Rectal smooth muscle tissue (tissue), 1 donor: Measurements from ENCODE around the gene SLC15A4.
"Not testable (repeated sequence)": the region's sequence is repeated elsewhere in the genome, so short reads cannot be mapped to it uniquely, and the experiment has no call there.

Experiments used
- H3K27ac ChIP-seq: one replicate; pipeline ENCODE4 v1.7.0; 2013; ENCODE audit warnings: low read depth, low read length, inconsistent platforms
- H3K27me3 ChIP-seq: one replicate; pipeline ENCODE4 v1.7.0; 2013; ENCODE audit warnings: low read length; ENCODE audit not compliant: control insufficient read depth, insufficient read depth
- H3K36me3 ChIP-seq: one replicate; pipeline ENCODE4 v1.7.0; 2013; ENCODE audit warnings: low read length; ENCODE audit not compliant: control insufficient read depth, insufficient read depth
- H3K4me1 ChIP-seq: one replicate; pipeline ENCODE4 v1.7.0; 2013; ENCODE audit warnings: low read length; ENCODE audit not compliant: control insufficient read depth, insufficient read depth
- H3K4me3 ChIP-seq: one replicate; pipeline ENCODE4 v1.7.0; 2013; ENCODE audit warnings: low read length
- H3K9ac ChIP-seq: one replicate; pipeline ENCODE4 v1.7.0; 2013; ENCODE audit warnings: low read length

Gene SLC15A4

DNA sequence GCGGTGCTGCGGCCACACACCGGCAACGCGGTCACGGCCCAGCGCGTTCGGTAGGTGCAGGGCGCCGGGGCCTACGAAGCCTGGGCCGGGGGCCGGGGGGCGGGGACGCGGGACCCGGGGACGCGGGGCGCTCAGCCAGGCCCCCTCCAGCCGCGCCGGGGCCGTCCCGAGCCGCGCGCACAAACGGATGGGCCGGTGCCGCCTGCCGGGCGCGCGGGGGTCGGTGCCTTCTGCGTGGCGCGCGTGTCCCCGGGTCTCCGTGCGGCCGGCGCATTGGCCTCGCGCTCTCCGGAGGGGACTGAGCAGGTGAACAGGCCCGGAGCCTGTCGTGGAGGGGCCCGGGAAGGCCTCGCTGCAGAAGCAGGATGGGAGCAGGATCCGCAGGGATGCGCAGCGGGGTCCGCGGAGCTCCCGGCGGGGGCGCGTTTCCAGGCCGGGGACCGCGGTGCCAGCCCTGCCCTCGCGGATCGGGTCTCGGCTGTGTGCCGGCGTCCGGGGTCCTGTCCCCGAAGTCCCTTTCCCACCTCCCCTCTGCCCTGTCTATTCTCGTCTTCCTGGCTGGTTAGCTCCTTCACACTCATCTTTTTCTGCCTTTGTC is 29.9 kb upstream of the SLC15A4 start:
- H3K4me1 ChIP-seq: no peaks in the 10 kb centered on the region
- no peak overlapping the region for H3K9ac ChIP-seq
- H3K27ac ChIP-seq: no peak overlapping the region
- peaks cover 3% of the 10 kb centered on the region for H3K27me3 ChIP-seq
- no peak overlapping the region for H3K4me3 ChIP-seq
- no peaks in the 10 kb centered on the region for H3K36me3 ChIP-seq

DNA sequence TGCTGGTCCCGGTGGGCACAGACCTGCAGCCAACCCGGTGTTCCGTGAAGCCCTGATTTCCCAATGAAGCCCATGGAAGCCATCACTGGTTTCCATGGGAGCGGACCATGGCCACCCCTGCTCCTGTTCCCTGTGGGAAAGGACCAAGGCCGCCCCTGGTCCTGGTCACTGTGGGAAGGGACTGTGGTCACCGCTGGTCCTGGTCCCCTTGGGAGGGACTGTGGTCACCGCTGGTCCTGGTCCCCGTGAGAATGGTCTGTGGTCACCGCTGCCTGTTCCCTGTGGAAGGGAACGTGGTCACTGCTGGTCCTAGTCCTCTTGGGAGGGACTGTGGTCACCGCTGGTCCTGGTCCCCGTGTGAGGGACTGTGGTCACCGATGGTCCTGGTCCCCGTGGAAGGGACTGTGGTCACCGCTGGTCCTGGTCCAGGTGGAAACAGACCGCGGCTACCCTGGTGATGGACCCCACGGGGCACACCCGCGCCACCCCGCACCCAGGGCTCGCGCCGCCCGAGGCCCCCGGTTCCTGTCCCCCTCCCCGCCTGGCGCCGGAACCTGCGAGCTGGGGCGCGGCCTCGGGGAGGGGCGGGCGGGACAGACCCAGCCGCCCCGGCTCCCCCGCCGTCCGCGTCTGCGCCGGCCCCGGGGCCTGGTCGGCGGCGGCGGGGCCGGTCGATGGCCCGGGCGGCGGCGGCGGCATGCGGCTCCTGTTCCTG is 29.3 kb upstream of the SLC15A4 start, which contains the start of gene GLT1D1:
Gene GLT1D1 (plus strand): TSS at position 594 of the 715 bp plus-strand sequence. CDS start 104 bp downstream, at position 698.
- no peak within 1 kb of the TSS for H3K9ac ChIP-seq
- no peak within 1 kb of the TSS for H3K27ac ChIP-seq
- H3K4me1 ChIP-seq: no peaks in the 10 kb centered on the region
- no peaks in the 10 kb centered on the region for H3K36me3 ChIP-seq
- peaks cover 3% of the 10 kb centered on the region for H3K27me3 ChIP-seq
- no peak within 1 kb of the TSS for H3K4me3 ChIP-seq

DNA sequence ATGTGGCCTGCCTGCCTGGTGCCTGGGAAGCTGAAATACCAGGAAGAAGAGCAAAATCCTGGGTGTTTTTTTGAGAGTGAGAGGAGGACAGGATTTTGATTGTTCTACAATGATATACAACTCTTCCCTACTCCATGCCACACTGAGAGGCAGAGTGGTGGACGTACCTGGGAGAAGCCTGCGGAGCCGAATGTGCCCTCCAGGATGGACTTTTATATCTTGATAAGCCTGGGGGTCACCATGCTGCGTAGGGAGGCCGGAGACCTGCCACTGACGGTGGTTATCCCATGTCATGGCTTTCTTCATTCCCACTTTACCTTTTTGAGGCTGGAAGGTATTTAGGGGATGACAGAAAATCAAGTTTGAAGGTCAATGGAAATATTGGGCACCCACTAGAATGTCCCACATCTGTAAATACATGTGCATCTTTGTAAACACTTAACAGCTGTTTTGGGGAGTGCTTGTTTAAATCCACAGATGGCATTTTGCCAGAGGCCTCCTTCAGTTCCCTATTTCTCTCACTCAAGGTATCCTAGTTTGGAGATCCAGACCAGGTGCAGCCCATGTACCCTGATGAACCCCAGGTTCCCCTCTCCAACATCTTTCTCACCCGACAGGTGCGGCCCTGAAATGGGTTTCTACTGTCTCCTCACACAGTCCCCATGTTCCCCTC is 28.4 kb upstream of the SLC15A4 start:
- H3K27ac ChIP-seq: no peak overlapping the region
- no peak overlapping the region for H3K4me3 ChIP-seq
- H3K36me3 ChIP-seq: no peaks in the 10 kb centered on the region
- no peak overlapping the region for H3K9ac ChIP-seq
- peaks cover 3% of the 10 kb centered on the region for H3K27me3 ChIP-seq
- no peaks in the 10 kb centered on the region for H3K4me1 ChIP-seq

DNA sequence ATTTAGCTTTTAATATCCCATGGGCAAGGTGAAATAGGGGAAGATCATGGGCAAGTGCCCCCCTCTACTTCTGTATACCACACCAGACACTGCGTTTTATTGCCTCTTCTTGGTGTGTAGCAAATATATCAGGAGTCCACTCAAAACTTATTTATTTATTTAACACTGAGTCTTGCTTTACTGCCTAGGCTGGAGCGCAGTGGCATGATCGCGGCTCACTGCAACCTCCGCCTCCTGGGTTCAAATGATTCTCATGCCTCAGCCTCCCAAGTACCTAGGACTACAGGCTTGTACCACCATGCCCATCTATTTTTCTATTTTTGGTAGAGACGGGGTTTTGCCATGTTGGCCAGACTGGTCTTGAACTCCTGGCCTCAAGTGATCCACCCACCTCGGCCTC is 27.7 kb upstream of the SLC15A4 start:
- not testable (repeated sequence) for H3K9ac ChIP-seq, H3K27ac ChIP-seq, H3K27me3 ChIP-seq, H3K36me3 ChIP-seq, H3K4me1 ChIP-seq, H3K4me3 ChIP-seq

- Histone ChIP-seq H3K27ac (no peak overlapping the region), H3K27me3 (peaks cover 3% of the 10 kb centered on the region), H3K36me3 (no peaks in the 10 kb centered on the region)
Observed at GRCh38 chr12:128850400-128850799, 26.6 kb upstream of the SLC15A4 start.

DNA sequence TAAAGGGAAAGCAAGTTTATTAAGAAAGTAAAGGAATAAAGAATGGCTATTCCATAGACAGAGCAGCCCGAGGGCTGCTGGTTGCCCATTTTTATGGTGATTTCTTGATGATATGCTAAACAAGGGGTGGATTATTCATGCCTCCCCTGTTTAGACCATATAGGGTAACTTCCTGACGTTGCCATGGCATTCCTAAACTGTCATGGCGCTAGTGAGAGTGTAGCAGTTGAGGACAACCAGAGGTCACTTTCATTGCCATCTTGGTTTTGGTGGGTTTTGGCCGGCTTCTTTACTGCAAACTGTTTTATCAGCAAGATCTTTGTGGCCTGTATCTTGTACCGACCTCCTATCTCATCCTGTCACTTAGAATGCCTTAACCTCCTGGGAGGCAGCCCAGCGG is 26.0 kb upstream of the SLC15A4 start:
- H3K27ac ChIP-seq, H3K36me3 ChIP-seq, H3K27me3 ChIP-seq, H3K4me1 ChIP-seq, H3K9ac ChIP-seq, H3K4me3 ChIP-seq: not testable (repeated sequence)

More at GRCh38 chr12:128850400-128850799, 26.6 kb upstream of the SLC15A4 start:
- Histone ChIP-seq H3K9ac (no peak overlapping the region), H3K4me3 (no peak overlapping the region), H3K4me1 (no peaks in the 10 kb centered on the region)

- Histone ChIP-seq H3K4me3 (no peak overlapping the region), H3K36me3 (no peaks in the 10 kb centered on the region), H3K27me3 (peaks cover 3% of the 10 kb centered on the region), H3K9ac (no peak overlapping the region), H3K4me1 (no peaks in the 10 kb centered on the region), H3K27ac (no peak overlapping the region)
Observed at GRCh38 chr12:128848371-128848770, 24.6 kb upstream of the SLC15A4 start.

GRCh38 chr12:128846671-128847070 is 22.9 kb upstream of the SLC15A4 start:
- H3K27ac ChIP-seq, H3K9ac ChIP-seq, H3K4me3 ChIP-seq, H3K36me3 ChIP-seq, H3K27me3 ChIP-seq, H3K4me1 ChIP-seq: not testable (repeated sequence)

DNA sequence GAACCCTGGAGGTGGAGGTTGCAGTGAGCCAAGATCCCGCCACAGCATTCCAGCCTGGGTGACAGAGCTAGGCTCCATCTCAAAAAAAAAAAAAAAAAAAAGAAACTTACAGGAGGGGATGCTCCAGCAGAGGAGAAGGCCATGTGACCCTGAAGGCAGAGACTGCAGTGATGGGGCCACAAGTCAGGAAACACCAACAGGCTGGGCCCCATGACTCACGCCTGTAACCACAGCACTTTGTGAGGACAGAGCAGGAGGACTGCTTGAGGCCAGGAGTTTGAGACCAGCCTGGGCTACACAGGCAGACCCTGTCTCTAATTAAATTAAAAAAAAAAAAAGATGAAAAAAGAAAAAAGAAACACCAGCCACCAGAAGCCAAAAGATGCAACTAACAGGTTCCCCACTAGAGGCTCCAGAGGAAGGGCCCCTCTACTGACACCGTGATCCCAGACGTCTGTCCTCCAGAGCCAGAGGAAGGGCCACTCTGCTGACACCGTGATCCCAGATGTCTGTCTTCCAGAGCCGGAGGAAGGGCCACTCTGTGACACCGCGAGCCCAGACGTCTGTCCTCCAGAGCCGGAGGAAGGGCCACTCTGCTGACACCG is 20.4 kb upstream of the SLC15A4 start:
- no peaks in the 10 kb centered on the region for H3K27me3 ChIP-seq
- no peak overlapping the region for H3K9ac ChIP-seq
- H3K36me3 ChIP-seq: no peaks in the 10 kb centered on the region
- no peak overlapping the region for H3K4me3 ChIP-seq
- no peaks in the 10 kb centered on the region for H3K4me1 ChIP-seq
- H3K27ac ChIP-seq: no peak overlapping the region

DNA sequence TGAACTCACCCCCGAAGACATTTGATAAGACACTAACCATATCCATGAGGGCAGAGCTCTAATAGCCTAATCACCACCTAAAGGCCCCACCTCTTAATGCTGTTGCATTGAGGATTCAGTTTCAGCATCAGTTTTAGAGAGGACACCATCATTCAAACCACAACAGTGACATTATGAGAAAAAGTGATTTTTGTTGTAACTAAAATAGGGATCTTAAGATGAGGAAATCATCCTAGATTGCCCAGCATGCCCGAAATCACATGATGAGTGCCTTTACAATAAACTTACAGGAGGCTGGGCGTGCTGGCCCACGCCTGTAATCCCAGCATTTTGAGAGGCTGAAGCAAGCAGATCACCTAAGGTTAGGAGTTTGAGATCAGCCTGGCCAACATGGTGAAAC is 19.8 kb upstream of the SLC15A4 start:
- Histone ChIP-seq H3K9ac (no peak overlapping the region), H3K27ac (no peak overlapping the region), H3K27me3 (no peaks in the 10 kb centered on the region), H3K36me3 (no peaks in the 10 kb centered on the region), H3K4me1 (no peaks in the 10 kb centered on the region), H3K4me3 (no peak overlapping the region)

GRCh38 chr12:128842579-128842978 is 18.8 kb upstream of the SLC15A4 start:
- Histone ChIP-seq H3K4me1 (no peaks in the 10 kb centered on the region), H3K9ac (no peak overlapping the region), H3K4me3 (no peak overlapping the region), H3K36me3 (no peaks in the 10 kb centered on the region), H3K27me3 (no peaks in the 10 kb centered on the region), H3K27ac (no peak overlapping the region)

DNA sequence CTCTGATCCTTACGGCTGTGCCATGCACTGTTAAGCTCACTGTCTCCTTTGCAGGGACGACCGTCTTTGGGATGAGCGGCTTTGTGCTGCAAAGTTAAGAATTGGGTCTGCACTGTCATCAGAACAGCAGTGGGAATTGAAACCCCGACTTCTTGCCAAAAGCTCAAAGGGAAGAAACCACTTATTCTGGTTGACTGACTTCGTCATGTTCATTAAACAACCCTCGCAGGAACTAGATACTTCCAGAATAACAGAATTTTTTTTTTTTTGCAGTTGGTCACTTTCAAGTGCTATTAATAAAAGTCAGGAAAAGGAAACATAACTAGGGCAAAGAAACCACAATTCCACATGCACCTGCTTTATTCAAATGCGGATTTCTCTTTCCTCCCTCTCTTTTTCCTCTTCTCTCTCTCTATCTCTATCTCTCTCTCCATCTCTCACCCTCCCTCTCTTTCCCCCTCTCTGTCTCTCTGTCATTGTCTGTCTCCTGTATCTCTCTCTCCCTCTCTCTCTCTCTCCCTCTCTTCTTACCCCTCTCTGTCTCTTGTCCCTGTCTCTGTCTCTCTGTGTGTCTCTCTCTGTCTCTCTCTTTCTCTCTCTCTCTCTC is 17.2 kb upstream of the SLC15A4 start:
- H3K27ac ChIP-seq: no peak overlapping the region
- no peaks in the 10 kb centered on the region for H3K4me1 ChIP-seq
- no peaks in the 10 kb centered on the region for H3K36me3 ChIP-seq
- no peak overlapping the region for H3K4me3 ChIP-seq
- H3K9ac ChIP-seq: no peak overlapping the region
- no peaks in the 10 kb centered on the region for H3K27me3 ChIP-seq
